A673 (cell line): Measurements from ENCODE around the gene ASB5. TPM values are rescaled to one million over a fixed set of nuclear protein-coding genes. Genes with fewer than 3 reads are reported as not detected.

Experiments used
- BruUV-seq: library from RNA; stranded (reverse); fragments of 400-500 nt; replicated peaks from 2 replicates; lab custom pipeline; 2021; lab: Mats Ljungman, UMichigan
- CTCF ChIA-PET: fragments of 300-600 bp; sonication (Branson Sonifier 250); formaldehyde crosslinking; loops from one replicate; lab custom pipeline; 2022; ENCODE audit warnings: antibody characterized with exemption; lab: Charles Lee
- POLR2A ChIA-PET: fragments of 300-600 bp; sonication (Branson Sonifier 250); formaldehyde crosslinking; loops from one replicate; lab custom pipeline; 2022; ENCODE audit warnings: antibody characterized with exemption; ENCODE audit not compliant: low non-redundant PET; lab: Charles Lee
- DNase-seq: peaks from one replicate; pipeline ENCODE4 v3.0.0-alpha.2; 2015; ENCODE audit warnings: low spot score
- H3K27ac ChIP-seq: fragments of 200-600 bp; sonication (generic); 2 replicates; pipeline ENCODE4 v1.5.1; 2016; ENCODE audit warnings: mixed run types, low read depth, mild to moderate bottlenecking, mixed read lengths, antibody characterized with exemption, low read length; ENCODE audit not compliant: poor library complexity, severe bottlenecking
- H3K27me3 ChIP-seq: fragments of 200-600 bp; sonication (generic); replicated peaks from 2 replicates; pipeline ENCODE4 v1.6.1; 2017; ENCODE audit warnings: mixed run types, low read depth, mild to moderate bottlenecking, mixed read lengths, antibody characterized with exemption, low read length; ENCODE audit not compliant: insufficient read depth, poor library complexity
- H3K36me3 ChIP-seq: fragments of 200-600 bp; sonication (generic); 2 replicates; pipeline ENCODE4 v1.6.1; 2016; ENCODE audit warnings: mixed run types, mild to moderate bottlenecking, mixed read lengths, antibody characterized with exemption, low read length; ENCODE audit not compliant: insufficient read depth, poor library complexity, severe bottlenecking
- H3K4me1 ChIP-seq: fragments of 200-600 bp; sonication (generic); 2 replicates; pipeline ENCODE4 v1.6.1; 2017; ENCODE audit warnings: mixed run types, mild to moderate bottlenecking, mixed read lengths, antibody characterized with exemption, low read length; ENCODE audit not compliant: insufficient read depth, poor library complexity, severe bottlenecking
- H3K4me3 ChIP-seq: fragments of 200-600 bp; sonication (generic); 2 replicates; pipeline ENCODE4 v1.5.1; 2016; ENCODE audit warnings: low read depth, mixed run types, mild to moderate bottlenecking, mixed read lengths, low read length; ENCODE audit not compliant: poor library complexity, severe bottlenecking
- H3K9me3 ChIP-seq: fragments of 200-600 bp; sonication (generic); 2 replicates; pipeline ENCODE4 v1.6.1; 2016; ENCODE audit warnings: mixed run types, low read depth, mild to moderate bottlenecking, mixed read lengths, antibody characterized with exemption, low read length; ENCODE audit not compliant: poor library complexity, severe bottlenecking
- CTCF ChIP-seq: fragments of 300-800, 200-600 bp; sonication (generic); conservative IDR thresholded peaks from 2 replicates; pipeline ENCODE4 v1.5.1; 2017; ENCODE audit warnings: low read depth, mild to moderate bottlenecking, antibody characterized with exemption, low read length, moderate library complexity, mixed read lengths
- EZH2 ChIP-seq: fragments of 200-600 bp; sonication (generic); IDR thresholded peaks from 2 replicates; pipeline ENCODE4 v1.6.1; 2017; ENCODE audit warnings: borderline replicate concordance, low read depth, mild to moderate bottlenecking, mixed read lengths, antibody characterized with exemption, low read length; ENCODE audit not compliant: poor library complexity, severe bottlenecking
- intact Hi-C: fragments of 100-400 bp; cut with micrococcal nuclease; formaldehyde crosslinking; loops from one replicate; pipeline ENCODE4 v1.10.0; 2022; ENCODE audit not compliant: unreplicated experiment
- total RNA-seq: library from RNA; stranded (reverse); gene quantifications from 2 replicates; pipeline ENCODE4 v1.2.3, GENCODE V29; 2021

Gene ASB5
- total RNA-seq, 1 experiment from 2014 or later = not detected

- TF ChIP-seq EZH2 (no peak), CTCF (no peak)
- no peak for DNase-seq
- BruUV-seq = no TSS peak
- H3K4me1 ChIP-seq = no peaks in the 10 kb centered on the region
- ChIA-PET POLR2A (no interaction called here), CTCF (no interaction called here)
- no peaks in the 10 kb centered on the region for H3K36me3 ChIP-seq
- H3K4me3 ChIP-seq = no peak overlapping the region
- no peaks in the 10 kb centered on the region for H3K27me3 ChIP-seq
- intact Hi-C loops = no loop called here
- H3K27ac ChIP-seq = no peak overlapping the region
- H3K9me3 ChIP-seq = no peaks in the 10 kb centered on the region
These were observed 78.9 kb downstream of the ASB5 start for GRCh38 chr4:176189891-176190795.

DNA sequence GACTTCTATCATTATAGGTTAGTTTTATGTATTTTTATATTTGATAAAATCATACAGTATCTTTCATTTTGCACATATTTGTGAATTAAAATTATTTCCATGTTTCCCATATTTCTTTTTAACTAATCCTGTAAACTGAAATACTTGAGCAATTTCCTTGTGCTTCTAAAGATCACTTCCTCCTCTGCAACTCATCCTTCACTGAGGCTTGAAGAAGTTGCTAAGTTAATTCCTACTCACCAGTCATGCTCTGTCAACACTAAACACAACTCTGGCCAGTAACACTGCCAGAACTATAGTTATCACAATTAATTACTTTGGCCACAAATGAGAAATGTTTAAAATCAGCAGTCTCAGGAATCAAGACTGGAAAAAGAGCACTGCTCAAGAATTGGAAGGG lies 80.4 kb downstream of the ASB5 start:
- ChIA-PET CTCF (no interaction called here), POLR2A (no interaction called here)
- Histone ChIP-seq H3K27ac (no peak overlapping the region), H3K4me3 (no peak overlapping the region), H3K36me3 (no peaks in the 10 kb centered on the region), H3K27me3 (no peaks in the 10 kb centered on the region), H3K4me1 (no peaks in the 10 kb centered on the region), H3K9me3 (no peaks in the 10 kb centered on the region)
- DNase-seq = no peak
- TF ChIP-seq CTCF = no peak
- TF ChIP-seq EZH2 = no peak
- no TSS peak for BruUV-seq
- intact Hi-C loops = no loop called here

- Histone ChIP-seq H3K9me3 (no peaks in the 10 kb centered on the region), H3K4me3 (no peak overlapping the region), H3K27me3 (no peaks in the 10 kb centered on the region), H3K4me1 (no peaks in the 10 kb centered on the region), H3K36me3 (no peaks in the 10 kb centered on the region), H3K27ac (no peak overlapping the region)
- intact Hi-C loops = no loop called here
- BruUV-seq = no TSS peak
- CTCF ChIA-PET = no interaction called here
- TF ChIP-seq EZH2 (no peak), CTCF (no peak)
- POLR2A ChIA-PET = no interaction called here
- DNase-seq = no peak
These were observed 81.4 kb downstream of the ASB5 start for GRCh38 chr4:176187624-176188023.
